B cell (primary cell): Measurements from ENCODE around the gene SARM1. TPM values are rescaled to one million over a fixed set of nuclear protein-coding genes. Genes with fewer than 3 reads are reported as not detected.

ENCODE experiments used
- ATAC-seq: fragments of 200-7000 bp; cut with Tn5 transposase; one replicate; pipeline ENCODE4 v1.10.0; 2021; ENCODE audit warnings: low read depth, mild to moderate bottlenecking, moderate number of reproducible peaks, moderate library complexity
- CTCF ChIA-PET: fragments of 350-600 bp; sonication (Branson Sonifier 250); formaldehyde crosslinking; loops from one replicate; lab custom pipeline; 2021; ENCODE audit warnings: antibody characterized with exemption, inconsistent platforms; lab: Charles Lee
- POLR2A ChIA-PET: fragments of 350-600 bp; sonication (Branson Sonifier 250); formaldehyde crosslinking; loops from one replicate; lab custom pipeline; 2021; ENCODE audit warnings: antibody characterized with exemption; lab: Charles Lee
- DNase-seq: peaks from one replicate; pipeline ENCODE4 v3.0.0; 2013
- H2AFZ ChIP-seq: 2 replicates; pipeline ENCODE4 v1.6.1; 2012; ENCODE audit warnings: mild to moderate bottlenecking, low read depth, low read length; ENCODE audit not compliant: insufficient read depth, poor library complexity, severe bottlenecking
- H3K27ac ChIP-seq, 2 donors: 1 replicate in 1 of 2; 2 replicates in 1 of 2; pipeline ENCODE4 v1.5.1; 2012 to 2013; ENCODE audit warnings: low read length in 2 of 2, mild to moderate bottlenecking in 2 of 2, moderate library complexity in 1 of 2
- H3K27me3 ChIP-seq, 4 experiments: fragments of 200-600 bp in 1 of 4; sonication (generic) in 1 of 4; replicated peaks in 1 of 4; 1 replicate in 2 of 4; 2 replicates in 2 of 4; pipeline versions ENCODE4 v1.6.1 to v1.7.0; 2013 to 2016; ENCODE audit warnings: low read length in 3 of 4, mild to moderate bottlenecking in 2 of 4, mixed read lengths in 1 of 4, moderate library complexity in 1 of 4; ENCODE audit not compliant: insufficient read depth in 4 of 4, control insufficient read depth in 3 of 4; ENCODE audit errors: control extremely low read depth in 1 of 4
- H3K36me3 ChIP-seq, 2 experiments: replicated peaks in 1 of 2; 1 replicate in 1 of 2; 2 replicates in 1 of 2; pipeline versions ENCODE4 v1.6.1 to v1.7.1; 2013; ENCODE audit warnings: low read length in 1 of 2; ENCODE audit not compliant: insufficient read depth in 2 of 2, control insufficient read depth in 1 of 2; ENCODE audit errors: control extremely low read depth in 1 of 2, extremely low read depth in 1 of 2
- H3K4me1 ChIP-seq, 2 donors: fragments of 200-600 bp in 1 of 2; sonication (generic) in 1 of 2; 1 replicate in 1 of 2; 2 replicates in 1 of 2; pipeline versions ENCODE4 v1.5.1 to v1.6.1; 2013 to 2017; ENCODE audit warnings: low read length in 2 of 2; ENCODE audit not compliant: control insufficient read depth in 2 of 2, insufficient read depth in 2 of 2
- H3K4me2 ChIP-seq: replicated peaks from 2 replicates; pipeline ENCODE3; 2012; ENCODE audit warnings: mild to moderate bottlenecking, low read depth, low read length; ENCODE audit not compliant: poor library complexity, severe bottlenecking
- H3K4me3 ChIP-seq, 5 experiments: fragments of 200-600 bp in 1 of 5; sonication (generic) in 1 of 5; 1 replicate in 3 of 5; 2 replicates in 2 of 5; pipeline versions ENCODE4 v1.5.1 to v1.7.0; 2011 to 2016; ENCODE audit warnings: low read length in 4 of 5, mild to moderate bottlenecking in 4 of 5, low read depth in 2 of 5, control low read depth in 1 of 5, moderate library complexity in 1 of 5; ENCODE audit not compliant: insufficient read depth in 1 of 5; ENCODE audit errors: control extremely low read depth in 1 of 5, extremely low read depth in 1 of 5
- H3K79me2 ChIP-seq: fragments of 200-600 bp; sonication (generic); one replicate; pipeline ENCODE4 v1.6.0; 2016; ENCODE audit warnings: low read length; ENCODE audit not compliant: control insufficient read depth, insufficient read depth
- H3K9ac ChIP-seq: fragments of 200-600 bp; sonication (generic); 2 replicates; pipeline ENCODE4 v1.6.1; 2017; ENCODE audit warnings: mild to moderate bottlenecking, low read length, moderate library complexity
- H3K9me3 ChIP-seq, 3 donors: one replicate each; pipeline versions ENCODE4 v1.6.1 to v1.7.1; 2013; ENCODE audit warnings: low read length in 2 of 3; ENCODE audit not compliant: control insufficient read depth in 2 of 3, insufficient read depth in 1 of 3; ENCODE audit errors: control extremely low read depth in 1 of 3
- H4K20me1 ChIP-seq: 2 replicates; pipeline ENCODE4 v1.6.0; 2012; ENCODE audit warnings: mild to moderate bottlenecking, low read length; ENCODE audit not compliant: insufficient read depth, control insufficient read depth, poor library complexity, severe bottlenecking
- H3K27ac Mint-ChIP-seq: one replicate; pipeline ENCODE4 v1.8.0; 2021; ENCODE audit warnings: mixed read lengths
- H3K27me3 Mint-ChIP-seq: one replicate; pipeline ENCODE4 v1.8.0; 2021; ENCODE audit warnings: mixed read lengths
- H3K4me1 Mint-ChIP-seq: one replicate; pipeline ENCODE4 v1.8.0; 2021; ENCODE audit warnings: mixed read lengths
- H3K4me3 Mint-ChIP-seq: one replicate; pipeline ENCODE4 v1.8.0; 2021; ENCODE audit warnings: mixed read lengths
- H3K9me3 Mint-ChIP-seq: one replicate; pipeline ENCODE4 v1.8.0; 2022; ENCODE audit warnings: mixed read lengths; ENCODE audit not compliant: insufficient read depth
- EZH2 ChIP-seq: IDR thresholded peaks from 2 replicates; pipeline ENCODE4 v1.6.1; 2012; ENCODE audit warnings: borderline replicate concordance, low read depth, mild to moderate bottlenecking, moderate library complexity, low read length; ENCODE audit not compliant: insufficient read depth, poor library complexity, severe bottlenecking
- WGBS: methylation state at CpG from one replicate; pipeline ENCODE4 v1.1.5; 2013; ENCODE audit warnings: missing lambda C conversion rate; ENCODE audit not compliant: insufficient coverage; 5-methylcytosine and 5-hydroxymethylcytosine counted together
- intact Hi-C: fragments of 100-400 bp; cut with micrococcal nuclease; formaldehyde crosslinking; loops from one replicate; pipeline ENCODE4 v1.10.0; 2022
- polyA plus RNA-seq: library from polyadenylated mRNA; depleted of rRNA; stranded (reverse); fragments of >200 nt; gene quantifications from 2 replicates; pipeline ENCODE4 v1.2.3, GENCODE V29; 2012
- total RNA-seq, 2 donors: library from RNA; stranded (reverse); fragments of 120-200 nt in 1 of 2; gene quantifications; 1 replicate in 1 of 2; 2 replicates in 1 of 2; pipeline versions ENCODE4 v1.2.3 to v1.2.4, GENCODE V29; 2013 to 2022
- TF ChIP-seq, protein P1 (sequence below): fragments of 200-600 bp; IDR thresholded peaks from one replicate; pipeline ENCODE4 v1.8.0; 2022; ENCODE audit warnings: antibody characterized with exemption, mild to moderate bottlenecking

Gene SARM1
- total and polyA plus RNA-seq, 2 donors (not counting 1 experiment from before 2014, with no cell fraction given), result 22.5 to 32.8 TPM

DNA sequence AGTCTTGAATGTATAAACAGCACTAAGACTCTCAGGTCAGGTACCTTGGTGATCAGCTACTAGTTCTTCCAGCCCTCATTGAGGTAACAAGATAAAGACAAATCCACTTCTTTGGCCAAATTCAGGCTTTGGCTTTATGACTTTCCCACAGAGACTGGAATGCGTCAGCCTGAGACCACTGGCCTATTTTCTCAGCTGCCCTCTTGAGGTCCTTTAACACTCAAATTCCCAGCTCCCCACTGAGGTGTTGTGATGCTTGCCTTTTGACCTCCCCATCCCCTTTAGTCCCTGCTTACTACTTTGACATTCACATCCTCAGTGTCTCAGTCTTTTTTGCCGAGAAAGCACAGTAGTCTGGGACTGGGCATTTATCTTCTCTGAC, 25.3 kb upstream of the SARM1 start:
- Histone ChIP-seq H3K4me1 (no peaks in the 10 kb centered on the region), H3K27ac (no peak overlapping the region), H3K9me3 (no peaks in the 10 kb centered on the region), H3K9ac (no peak overlapping the region), H3K36me3 (peaks cover 0 to 86% of the 10 kb centered on the region in 2 experiments), H3K4me3 (no peak overlapping the region), H3K79me2 (no peaks in the 10 kb centered on the region), H3K27me3 (no peaks in the 10 kb centered on the region), H2AFZ (no peak overlapping the region), H3K4me2 (no peak overlapping the region), H4K20me1 (no peaks in the 10 kb centered on the region)
- H3K9me3 Mint-ChIP-seq, result no peaks in the 10 kb centered on the region
- no peaks in the 10 kb centered on the region for H3K27me3 Mint-ChIP-seq
- DNase-seq (no peak), ATAC-seq (no peak)
- H3K4me3 Mint-ChIP-seq, result no peak overlapping the region
- H3K27ac Mint-ChIP-seq, result no peak overlapping the region
- no peaks in the 10 kb centered on the region for H3K4me1 Mint-ChIP-seq
- TF ChIP-seq, protein P1, sequence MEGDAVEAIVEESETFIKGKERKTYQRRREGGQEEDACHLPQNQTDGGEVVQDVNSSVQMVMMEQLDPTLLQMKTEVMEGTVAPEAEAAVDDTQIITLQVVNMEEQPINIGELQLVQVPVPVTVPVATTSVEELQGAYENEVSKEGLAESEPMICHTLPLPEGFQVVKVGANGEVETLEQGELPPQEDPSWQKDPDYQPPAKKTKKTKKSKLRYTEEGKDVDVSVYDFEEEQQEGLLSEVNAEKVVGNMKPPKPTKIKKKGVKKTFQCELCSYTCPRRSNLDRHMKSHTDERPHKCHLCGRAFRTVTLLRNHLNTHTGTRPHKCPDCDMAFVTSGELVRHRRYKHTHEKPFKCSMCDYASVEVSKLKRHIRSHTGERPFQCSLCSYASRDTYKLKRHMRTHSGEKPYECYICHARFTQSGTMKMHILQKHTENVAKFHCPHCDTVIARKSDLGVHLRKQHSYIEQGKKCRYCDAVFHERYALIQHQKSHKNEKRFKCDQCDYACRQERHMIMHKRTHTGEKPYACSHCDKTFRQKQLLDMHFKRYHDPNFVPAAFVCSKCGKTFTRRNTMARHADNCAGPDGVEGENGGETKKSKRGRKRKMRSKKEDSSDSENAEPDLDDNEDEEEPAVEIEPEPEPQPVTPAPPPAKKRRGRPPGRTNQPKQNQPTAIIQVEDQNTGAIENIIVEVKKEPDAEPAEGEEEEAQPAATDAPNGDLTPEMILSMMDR, result no peak
- no peak for TF ChIP-seq EZH2
- ChIA-PET POLR2A (no interaction called here), CTCF (interaction anchor here (0.9 kb wide), 1 partner anchor 117 kb away, joined by 3 read pairs; no protein-coding TSS in a partner anchor)
- intact Hi-C loops, result no loop called here
- WGBS, result 100% methylated on average over 1 of the region's 2 CpGs

DNA sequence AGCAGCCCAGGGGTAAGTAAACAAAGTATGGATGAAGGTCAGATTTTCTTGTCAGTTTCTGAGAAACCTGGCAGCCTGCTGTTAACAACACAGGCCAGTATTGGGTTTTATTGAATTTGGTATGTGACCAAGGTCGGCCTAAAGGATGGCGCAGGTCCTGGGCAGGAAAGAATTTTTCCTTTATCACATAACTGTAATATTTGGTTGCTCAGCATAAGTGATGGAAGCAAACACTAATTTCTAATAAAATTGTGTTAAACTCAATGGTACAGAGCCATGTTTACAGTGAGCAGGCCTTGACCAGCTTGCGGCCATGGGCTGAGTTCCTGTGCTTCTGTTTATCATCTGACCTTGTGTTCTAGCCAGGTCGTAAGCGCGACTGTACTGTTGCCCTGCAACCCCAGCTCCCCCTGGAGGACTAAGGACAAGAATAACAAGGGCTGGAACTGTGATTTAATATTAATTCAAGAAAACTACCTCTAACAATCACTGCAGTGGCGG, 24.7 kb upstream of the SARM1 start:
- Histone ChIP-seq H3K9ac (no peak overlapping the region), H3K27me3 (no peaks in the 10 kb centered on the region), H3K4me1 (no peaks in the 10 kb centered on the region), H2AFZ (no peak overlapping the region), H3K79me2 (no peaks in the 10 kb centered on the region), H3K4me3 (no peak overlapping the region), H3K27ac (no peak overlapping the region), H3K4me2 (no peak overlapping the region), H3K9me3 (no peaks in the 10 kb centered on the region), H3K36me3 (peaks cover 0 to 86% of the 10 kb centered on the region in 2 experiments), H4K20me1 (no peaks in the 10 kb centered on the region)
- Mint-ChIP-seq H3K27me3 (no peaks in the 10 kb centered on the region), H3K9me3 (no peaks in the 10 kb centered on the region), H3K27ac (no peak overlapping the region), H3K4me1 (no peaks in the 10 kb centered on the region), H3K4me3 (no peak overlapping the region)
- intact Hi-C loops, result no loop called here
- no peak for DNase-seq
- ChIA-PET CTCF (interaction anchor here (0.9 to 1.3 kb wide), 2 partner anchors 95 to 117 kb away, joined by 3 to 4 read pairs; no protein-coding TSS in a partner anchor), POLR2A (no interaction called here)
- no peak for ATAC-seq
- WGBS, result 100% methylated on average over 2 of the region's 7 CpGs
- TF ChIP-seq EZH2, result no peak
- TF ChIP-seq, protein P1, result no peak
